ENCODE data around the gene PPP1CB.

The PPP1CB gene

GRCh38 chr2:28767337-28767736 lies 15.7 kb downstream of the PPP1CB start:
- no peak for DNase-seq (ENCODE audit: extremely low read depth, low read depth)
- TF ChIP-seq, protein P1, sequence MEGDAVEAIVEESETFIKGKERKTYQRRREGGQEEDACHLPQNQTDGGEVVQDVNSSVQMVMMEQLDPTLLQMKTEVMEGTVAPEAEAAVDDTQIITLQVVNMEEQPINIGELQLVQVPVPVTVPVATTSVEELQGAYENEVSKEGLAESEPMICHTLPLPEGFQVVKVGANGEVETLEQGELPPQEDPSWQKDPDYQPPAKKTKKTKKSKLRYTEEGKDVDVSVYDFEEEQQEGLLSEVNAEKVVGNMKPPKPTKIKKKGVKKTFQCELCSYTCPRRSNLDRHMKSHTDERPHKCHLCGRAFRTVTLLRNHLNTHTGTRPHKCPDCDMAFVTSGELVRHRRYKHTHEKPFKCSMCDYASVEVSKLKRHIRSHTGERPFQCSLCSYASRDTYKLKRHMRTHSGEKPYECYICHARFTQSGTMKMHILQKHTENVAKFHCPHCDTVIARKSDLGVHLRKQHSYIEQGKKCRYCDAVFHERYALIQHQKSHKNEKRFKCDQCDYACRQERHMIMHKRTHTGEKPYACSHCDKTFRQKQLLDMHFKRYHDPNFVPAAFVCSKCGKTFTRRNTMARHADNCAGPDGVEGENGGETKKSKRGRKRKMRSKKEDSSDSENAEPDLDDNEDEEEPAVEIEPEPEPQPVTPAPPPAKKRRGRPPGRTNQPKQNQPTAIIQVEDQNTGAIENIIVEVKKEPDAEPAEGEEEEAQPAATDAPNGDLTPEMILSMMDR (IDR thresholded peaks at IDR 0.05; ENCODE audit: low read depth, low read length, missing control alignments), result no peak
- no peak overlapping the region for H3K4me3 ChIP-seq (replicated peaks; ENCODE audit: low read depth, low read length)

DNA sequence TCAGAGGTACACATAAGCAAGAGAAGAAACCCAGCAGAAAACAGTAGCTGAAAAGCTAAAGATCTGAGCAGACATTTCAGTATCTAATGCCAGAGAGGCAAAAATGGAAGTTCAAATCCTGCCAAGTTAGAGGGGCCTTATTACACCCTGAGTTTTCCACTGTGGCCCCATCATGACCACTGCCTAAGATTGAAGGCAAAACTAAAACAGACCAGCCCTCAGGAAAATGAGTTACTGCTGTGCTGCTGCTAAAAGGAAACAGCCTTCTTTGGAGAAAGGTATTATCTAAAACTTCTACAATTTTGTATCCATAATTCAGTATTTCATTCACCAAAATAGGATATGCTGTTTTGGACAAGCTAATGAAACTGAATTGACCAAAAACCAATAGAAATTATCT lies 16.8 kb downstream of the PPP1CB start:
- no peak overlapping the region for H3K4me3 ChIP-seq (replicated peaks; ENCODE audit: low read depth, low read length)
- DNase-seq (ENCODE audit: extremely low read depth, low read depth), result no peak
- TF ChIP-seq, protein P1 (IDR thresholded peaks at IDR 0.05; ENCODE audit: low read depth, low read length, missing control alignments), result no peak

DNA sequence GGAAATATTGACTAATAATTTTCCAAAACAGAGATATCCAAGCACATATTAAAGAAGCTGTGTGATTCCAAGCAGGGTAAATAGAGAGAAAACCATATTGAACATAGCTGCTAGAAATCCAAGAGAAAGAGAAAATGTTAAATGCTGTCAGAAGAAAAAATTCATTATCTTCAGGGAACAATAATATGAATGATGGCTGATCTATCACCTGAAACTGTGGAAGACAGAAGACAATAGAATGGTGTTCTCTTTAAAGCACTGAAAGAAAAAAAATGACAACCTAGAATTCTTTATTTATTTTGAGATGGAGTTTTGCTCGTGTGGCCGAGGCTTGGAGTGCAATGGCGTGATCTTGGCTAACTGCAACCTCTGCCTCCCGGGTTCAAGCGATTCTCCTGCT lies 17.3 kb downstream of the PPP1CB start:
- H3K4me3 ChIP-seq (replicated peaks; ENCODE audit: low read depth, low read length), result no peak overlapping the region
- no peak for DNase-seq (ENCODE audit: extremely low read depth, low read depth)
- TF ChIP-seq, protein P1 (IDR thresholded peaks at IDR 0.05; ENCODE audit: low read depth, low read length, missing control alignments), result no peak

GRCh38 chr2:28772351-28772750 lies 20.7 kb downstream of the PPP1CB start:
- TF ChIP-seq, protein P1 (IDR thresholded peaks at IDR 0.05; ENCODE audit: low read depth, low read length, missing control alignments), result no peak

DNA sequence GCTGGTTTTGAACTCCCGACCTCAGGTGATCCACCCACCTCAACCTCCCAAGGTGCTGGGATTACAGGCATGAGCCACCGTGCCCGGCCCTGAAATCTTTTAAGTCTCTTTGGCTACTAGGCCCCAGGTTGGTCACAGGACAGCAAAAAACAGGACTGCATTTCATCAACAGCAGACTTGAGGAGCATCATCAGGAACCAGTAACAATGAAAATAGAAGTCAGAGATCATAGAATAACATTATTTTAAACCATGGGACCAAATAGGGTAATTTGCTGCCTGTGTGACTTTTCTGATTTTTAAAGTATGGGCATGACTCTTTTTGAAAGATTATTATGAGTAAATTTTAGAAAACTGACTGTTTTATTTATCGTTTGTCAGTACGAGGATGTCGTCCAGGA lies 24.8 kb downstream of the PPP1CB start:
- H3K4me3 ChIP-seq (replicated peaks; ENCODE audit: low read depth, low read length), result no peak overlapping the region
- DNase-seq (ENCODE audit: extremely low read depth, low read depth), result no peak
- TF ChIP-seq, protein P1 (IDR thresholded peaks at IDR 0.05; ENCODE audit: low read depth, low read length, missing control alignments), result no peak

More at GRCh38 chr2:28772351-28772750, 20.7 kb downstream of the PPP1CB start:
- DNase-seq (ENCODE audit: extremely low read depth, low read depth), result no peak
- H3K4me3 ChIP-seq (replicated peaks; ENCODE audit: low read depth, low read length), result no peak overlapping the region

GRCh38 chr2:28778392-28778791 lies 26.8 kb downstream of the PPP1CB start:
- H3K4me3 ChIP-seq (replicated peaks; ENCODE audit: low read depth, low read length), result no peak overlapping the region
- TF ChIP-seq, protein P1 (IDR thresholded peaks at IDR 0.05; ENCODE audit: low read depth, low read length, missing control alignments), result no peak
- DNase-seq (ENCODE audit: extremely low read depth, low read depth), result no peak

- H3K4me3 ChIP-seq (replicated peaks; ENCODE audit: low read depth, low read length), result no peak overlapping the region
- no peak for DNase-seq (ENCODE audit: extremely low read depth, low read depth)
- TF ChIP-seq, protein P1 (IDR thresholded peaks at IDR 0.05; ENCODE audit: low read depth, low read length, missing control alignments), result no peak
Measured at GRCh38 chr2:28779001-28779400, 27.4 kb downstream of the PPP1CB start.
